Stimulated activated CD8-positive, alpha-beta memory T cell treated with anti-CD3 and anti-CD28 coated beads, Interleukin-12 subunit alpha, Interleukin-12 subunit beta, amount 100 ng/mL, for 24 hours (primary cell): ENCODE results near the gene ARMC9.

ENCODE experiments used
- DNase-seq: peaks from one replicate; pipeline ENCODE4 v3.0.0-alpha.2; 2020; ENCODE audit errors: extremely low read depth

ARMC9 gene

DNA sequence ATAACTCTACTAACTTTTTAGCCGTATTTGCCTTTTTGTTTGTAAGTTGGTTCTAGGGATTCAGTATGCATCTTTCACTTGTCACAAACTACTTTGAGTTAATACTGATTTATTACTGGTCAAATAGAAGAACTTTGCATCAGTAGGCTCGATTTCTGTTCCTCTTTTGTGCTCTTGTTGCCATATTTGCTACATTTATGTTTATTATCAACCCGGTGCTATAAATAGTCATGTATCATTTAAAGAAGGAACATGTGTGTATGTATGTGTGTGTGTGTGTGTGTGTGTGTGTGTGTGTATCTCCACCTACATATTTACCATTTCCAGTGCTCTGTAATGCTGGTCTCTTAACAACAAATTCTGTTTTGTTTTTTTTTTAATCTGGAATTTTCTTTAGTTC is 117.5 kb downstream of the ARMC9 start:
- DNase-seq, result no peak

DNA sequence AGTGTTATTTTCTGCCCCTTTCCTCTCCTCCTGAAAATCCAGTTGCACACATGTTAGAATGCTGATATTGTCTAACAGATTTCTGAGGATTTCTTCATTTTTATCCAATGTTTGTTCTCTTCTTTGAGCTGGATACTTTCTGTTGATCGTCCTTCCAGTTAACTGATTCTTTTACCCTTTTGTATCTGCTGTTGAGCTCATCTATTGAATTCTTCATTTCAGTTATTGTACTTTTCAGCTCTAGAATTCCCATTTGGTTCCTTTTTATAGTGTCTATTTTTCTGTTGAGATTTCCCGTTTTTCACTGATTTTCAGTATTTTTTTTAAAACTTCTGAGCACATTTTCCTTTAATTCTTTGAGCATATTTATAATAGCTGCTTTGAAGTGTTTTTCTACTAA is 119.1 kb downstream of the ARMC9 start:
- DNase-seq, result no peak

DNA sequence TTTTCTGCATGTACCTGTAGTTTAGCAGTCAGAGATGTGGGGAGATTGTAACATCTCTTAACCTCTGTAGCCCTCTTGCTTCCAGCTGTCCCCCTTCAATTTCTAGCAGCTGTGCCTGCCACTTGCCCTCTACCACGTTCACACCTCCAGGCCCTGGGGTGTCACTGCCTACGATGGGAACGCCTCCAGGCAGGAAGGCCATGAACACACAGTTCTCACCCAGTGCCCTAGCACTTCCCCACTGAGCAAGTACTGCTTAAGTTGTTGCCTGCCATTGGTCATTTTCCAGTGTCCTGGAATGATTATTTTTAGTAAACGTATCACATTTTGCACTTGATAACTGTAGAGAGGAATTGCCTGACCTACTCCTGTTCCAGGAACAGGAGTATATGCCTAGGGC is 120.0 kb downstream of the ARMC9 start:
- no peak for DNase-seq

DNA sequence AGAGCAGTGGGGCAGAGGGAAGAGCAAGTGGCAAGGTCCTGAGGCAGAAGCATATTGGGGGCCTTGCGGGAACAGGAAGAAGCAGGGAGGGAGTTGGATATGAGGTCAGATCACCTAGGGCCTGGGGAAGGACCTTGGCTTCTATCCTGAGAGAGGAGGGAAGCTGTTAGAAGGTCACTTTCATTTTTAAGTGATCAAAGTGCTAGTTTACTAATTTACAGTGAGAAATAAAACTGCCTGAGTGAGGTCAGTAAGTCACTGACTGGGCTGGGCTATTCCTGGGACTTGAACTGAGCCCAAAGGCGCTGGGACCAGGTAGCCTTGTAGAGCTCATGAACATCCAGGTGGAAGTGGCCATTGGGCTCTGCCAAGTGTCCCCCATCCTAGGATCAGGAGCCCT is 120.5 kb downstream of the ARMC9 start:
- no peak for DNase-seq

DNA sequence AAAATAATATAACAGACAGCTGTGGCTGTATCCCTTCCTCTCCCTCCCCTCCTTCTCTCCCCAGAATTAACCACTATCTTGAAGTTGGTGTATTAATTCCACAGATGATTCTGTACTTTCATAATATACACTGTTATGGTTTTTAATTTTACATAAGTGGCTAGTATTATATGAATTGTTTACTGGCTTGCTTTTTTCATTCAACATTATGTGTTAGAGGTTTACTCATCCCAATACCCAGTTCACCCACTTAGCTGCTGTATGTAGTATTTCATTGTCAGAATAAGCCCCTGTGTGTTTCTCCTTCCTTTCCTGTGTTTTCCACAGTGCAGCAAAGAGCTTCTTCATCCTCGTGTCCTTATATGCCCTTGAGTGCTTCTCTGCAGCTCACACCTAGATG is 121.4 kb downstream of the ARMC9 start:
- DNase-seq, result no peak

DNA sequence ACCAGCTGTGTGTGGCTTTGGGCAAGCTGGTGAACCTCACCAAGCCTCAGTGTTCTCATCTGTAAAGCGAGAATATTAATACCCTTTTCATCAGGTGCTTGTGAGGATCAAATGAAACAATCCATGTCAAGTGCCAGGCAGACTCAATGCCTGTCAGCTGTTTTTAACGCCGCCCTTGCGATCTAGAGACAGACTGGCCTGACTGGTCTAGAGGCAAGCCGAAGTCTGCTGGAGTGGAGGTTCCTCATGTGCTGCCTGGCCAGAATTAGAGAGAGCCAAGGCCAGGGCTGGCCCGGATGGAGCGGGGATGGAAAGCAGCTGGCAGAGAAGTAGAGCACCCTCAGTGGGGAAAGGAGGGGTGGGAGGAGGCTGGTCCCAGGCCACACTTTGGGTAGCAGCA is 122.6 kb downstream of the ARMC9 start:
- no peak for DNase-seq

DNA sequence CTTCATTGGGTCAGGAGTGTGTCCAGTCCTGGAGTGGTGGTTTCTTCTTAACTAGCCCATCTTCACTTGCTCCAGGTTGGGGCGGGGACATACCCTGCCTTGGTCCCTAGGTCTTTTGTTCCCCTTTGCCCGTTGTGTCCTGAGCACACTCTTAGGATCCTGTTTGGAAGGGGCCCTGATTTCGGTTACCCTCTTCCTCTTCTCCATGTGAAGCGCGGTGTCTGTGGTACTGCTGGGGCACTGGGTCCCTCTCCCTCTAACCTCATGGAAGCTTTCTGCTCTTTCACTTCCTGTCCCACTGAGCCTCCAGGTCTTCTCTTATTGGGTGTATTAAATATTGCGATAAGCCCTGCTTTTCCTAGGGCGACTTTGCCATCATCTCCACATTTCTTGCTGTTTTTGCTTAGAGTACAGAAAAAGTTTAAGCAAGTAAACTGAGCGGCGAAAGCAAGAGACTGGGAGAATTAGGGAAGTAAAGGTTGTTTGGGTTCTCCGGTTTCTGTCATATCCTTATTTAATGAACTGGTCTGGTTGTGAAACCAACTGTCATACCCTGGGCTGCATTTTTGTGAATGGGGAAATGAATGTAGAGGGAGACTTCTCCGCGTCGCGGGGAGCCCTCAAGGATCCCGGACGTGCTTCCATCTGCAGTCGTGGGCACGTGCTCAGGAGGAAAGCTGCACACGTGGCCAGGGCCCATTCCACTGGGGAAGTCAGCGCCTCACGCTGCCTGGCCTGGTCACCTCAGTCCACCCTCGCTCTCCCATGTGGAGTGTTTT is 123.3 kb downstream of the ARMC9 start:
- DNase-seq, result no peak

DNA sequence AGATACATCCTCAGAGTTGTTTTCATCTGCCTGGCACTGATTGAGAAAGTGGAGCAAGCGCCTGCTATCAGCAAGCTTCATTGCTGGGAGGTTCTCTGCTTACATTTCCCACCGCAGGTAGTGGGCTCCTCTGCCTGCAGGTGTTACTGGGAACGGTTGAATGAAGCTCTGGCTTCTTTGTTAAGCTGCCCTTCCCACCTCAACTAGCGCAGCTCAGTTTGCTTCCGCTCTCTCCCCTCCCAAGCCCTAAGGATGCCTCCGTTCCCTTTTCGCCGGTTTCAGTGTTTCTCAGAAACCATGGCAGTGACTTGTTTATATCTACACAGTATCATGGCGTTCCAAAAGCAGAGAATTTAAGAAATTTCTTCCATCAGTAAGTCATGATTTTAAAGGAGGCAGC is 124.9 kb downstream of the ARMC9 start:
- DNase-seq, result no peak

DNA sequence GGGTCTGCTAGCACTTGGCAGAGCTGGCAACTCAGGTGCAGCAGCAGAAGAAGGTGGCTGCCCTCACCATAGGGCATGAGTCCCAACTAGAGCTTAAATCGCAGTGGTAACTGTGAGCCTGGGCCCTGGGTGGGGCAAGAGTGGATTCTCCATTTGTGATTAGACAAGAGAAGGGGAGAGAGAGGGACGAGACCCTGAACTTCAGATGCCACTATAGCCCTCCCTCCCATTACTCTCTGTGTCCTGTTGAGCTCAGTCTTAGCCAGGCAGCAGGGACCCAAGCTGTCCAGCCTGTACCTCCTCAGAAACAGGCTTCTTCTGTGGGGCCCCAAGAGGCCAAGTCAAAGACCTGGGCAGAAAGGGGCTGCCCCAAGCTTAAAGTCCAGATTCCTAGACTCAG is 127.4 kb downstream of the ARMC9 start:
- no peak for DNase-seq

DNA sequence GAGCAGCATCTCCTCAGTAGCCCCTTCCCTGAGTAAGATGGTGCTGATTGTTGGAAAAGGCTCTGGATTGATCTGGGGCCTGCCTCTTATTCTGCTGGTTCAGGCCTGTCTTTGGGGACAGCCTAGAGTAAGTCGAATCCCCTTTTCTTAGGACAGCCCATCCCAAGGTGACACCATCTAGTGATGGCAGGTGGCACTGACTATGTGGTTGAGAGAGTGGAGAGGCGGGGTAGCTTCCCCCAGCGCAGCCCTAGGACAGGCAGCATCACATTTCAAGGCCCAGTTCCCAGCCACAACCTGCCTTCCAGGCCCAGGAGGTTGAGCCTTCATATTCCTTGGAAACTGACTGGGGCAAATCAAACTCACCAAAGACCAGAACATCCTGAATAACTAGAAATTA is 128.0 kb downstream of the ARMC9 start:
- DNase-seq, result no peak

DNA sequence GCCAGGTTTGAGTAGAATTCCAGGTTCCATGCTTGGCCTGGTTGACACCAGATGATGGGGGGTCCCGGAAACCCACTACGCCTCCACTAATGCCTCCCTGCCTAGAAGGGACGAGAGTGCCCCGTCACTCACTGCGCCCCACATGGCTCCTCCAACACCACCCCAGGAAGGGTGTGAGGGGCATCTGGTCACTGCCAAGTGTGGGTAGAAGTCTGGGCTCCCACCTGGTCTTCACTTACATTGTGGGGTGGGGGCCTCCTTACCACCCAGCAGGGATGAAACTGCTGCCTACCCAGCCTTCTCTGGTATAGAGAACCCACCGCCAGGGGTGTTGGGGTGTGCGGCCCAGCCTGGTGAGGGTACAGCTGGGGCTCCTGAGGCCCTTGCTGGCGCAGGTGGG is 131.9 kb downstream of the ARMC9 start:
- no peak for DNase-seq

DNA sequence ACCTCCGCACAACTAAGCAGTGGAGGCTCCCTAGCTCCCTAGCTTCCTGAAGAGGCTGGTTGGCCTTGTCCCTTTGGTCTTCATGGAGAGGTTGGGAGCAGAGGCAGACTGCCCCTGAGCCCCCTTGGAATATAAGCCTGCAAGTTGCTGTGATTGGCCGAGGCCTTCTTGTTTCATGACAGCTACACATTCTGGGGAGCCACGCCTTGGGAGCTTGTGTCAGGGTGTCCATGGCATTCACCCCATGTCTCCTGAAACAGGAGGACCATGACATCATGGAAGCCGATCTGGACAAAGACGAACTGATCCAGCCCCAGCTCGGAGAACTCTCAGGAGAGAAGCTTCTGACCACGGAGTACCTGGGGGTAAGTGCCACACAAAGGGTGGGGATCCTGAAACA is 133.1 kb downstream of the ARMC9 start:
- no peak for DNase-seq

DNA sequence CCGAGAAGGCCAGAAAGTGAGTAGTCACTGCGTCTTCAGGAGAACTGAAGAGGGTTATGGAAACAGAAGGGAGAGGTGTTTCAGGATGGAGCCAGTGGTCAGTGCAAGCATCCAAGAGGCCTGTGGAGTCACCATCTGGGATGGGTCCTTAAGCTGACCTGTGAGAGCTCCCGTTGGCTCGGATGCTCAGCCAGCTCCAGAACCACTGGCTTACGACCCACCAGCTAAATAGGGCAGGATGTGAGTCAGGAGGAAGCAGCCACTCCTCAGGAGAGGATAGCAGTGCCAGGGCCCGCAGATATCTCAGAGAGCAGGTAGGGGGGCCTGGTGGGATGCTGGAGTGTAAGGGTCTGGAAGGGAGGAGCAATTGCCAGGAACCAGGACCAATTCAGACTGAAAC is 134.0 kb downstream of the ARMC9 start:
- no peak for DNase-seq

DNA sequence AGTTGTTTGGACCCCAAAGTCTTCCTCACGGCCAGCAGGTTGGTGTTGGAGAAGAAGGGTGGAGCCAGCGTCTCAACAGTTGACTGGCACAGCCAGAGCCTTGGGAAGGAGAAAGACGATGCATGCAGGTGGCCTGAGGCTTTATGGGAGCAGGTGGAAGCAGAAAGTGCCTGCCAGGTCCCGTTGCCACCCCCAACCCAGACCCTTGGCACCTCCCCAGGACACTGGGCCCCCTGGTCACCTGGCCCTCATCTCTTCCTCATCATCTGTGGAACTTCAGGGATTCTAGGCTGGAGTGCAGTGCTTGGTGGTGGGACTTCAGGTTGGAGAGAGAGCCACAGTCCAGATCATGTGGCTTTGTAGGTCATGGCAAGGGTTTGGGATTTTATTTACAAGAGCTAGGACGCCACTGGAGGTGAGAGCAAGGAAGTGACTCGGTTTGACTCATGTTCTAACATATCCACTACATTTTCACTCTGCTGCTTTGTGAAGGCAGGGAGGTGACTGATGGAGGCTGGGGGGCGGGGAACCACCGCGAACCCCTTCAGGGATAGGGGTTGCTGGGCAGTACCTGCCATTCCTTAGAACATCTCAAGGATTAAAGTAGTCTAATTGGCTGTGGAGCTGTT is 134.6 kb downstream of the ARMC9 start:
- DNase-seq, result no peak

DNA sequence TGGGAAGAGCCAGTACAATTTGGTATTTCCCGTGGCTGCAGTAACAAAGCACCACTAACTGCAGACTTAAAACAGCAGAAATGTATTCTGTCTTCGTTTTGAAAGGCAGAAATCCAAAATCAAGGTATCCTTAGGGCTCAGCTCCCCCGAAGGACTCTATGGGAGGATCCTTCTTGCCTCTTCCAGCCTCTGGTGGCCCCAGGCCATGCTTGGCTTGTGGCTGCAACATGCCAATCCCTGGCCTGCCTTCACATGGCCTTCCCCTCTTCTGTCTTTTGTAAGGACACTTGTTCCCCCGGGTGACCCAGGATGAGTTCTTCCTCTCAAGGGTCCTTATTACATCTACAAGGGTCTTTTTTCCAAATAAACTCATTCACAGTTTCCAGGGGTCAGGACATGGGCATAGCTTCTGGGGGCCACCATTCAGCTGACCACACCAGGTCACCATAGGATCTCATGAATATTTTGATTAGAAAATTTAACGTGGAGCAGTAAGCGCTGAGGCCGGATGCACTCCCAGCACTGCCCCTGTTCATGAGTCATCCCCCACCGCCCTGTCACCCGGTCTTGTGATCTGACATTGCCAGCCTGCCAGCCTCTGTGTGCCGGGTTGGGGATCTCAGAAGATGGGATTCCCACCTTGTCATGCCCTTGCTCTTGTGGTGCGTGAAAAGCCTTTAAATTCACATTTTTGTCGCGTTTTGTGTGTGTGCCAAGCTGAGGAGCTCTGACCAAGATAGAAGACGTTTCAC is 135.9 kb downstream of the ARMC9 start:
- no peak for DNase-seq

DNA sequence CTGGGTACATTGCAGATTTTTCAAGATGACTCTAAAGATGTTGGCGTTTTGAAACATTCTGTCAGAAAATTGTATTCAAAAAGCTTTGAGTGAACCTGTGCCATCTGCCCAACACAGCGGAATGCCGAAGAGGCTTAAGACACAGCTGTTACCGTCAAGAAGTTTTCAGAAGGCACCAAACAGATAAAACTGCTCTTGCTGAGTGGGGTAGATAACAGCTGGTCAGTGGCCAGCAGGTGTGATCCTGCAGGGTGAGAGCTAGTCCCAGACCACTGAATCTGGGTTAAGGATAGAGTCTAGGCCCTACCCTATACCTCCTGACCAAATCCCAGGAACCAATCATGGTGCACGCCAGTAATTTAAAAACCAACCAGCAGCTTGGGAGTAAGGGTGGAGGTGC is 136.6 kb downstream of the ARMC9 start:
- no peak for DNase-seq

DNA sequence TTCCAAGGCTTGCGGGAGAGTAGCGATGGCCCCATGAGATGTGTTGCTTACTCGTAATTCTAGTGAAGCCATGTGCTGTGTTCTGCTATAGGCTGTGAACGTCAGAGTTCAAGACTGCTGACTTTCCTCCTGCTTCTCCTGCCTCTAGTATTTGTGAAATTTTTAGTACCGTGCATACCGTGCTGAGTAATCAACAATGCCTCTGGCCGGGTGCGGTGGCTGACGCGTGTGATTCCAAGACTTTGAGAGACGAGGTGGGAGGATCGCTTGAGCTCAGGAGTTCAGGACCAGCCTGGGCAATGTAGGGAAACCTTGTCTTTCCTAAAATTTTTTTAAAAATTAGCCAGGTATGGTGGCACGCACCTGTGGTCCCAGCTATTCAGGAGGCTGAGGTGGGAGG is 137.2 kb downstream of the ARMC9 start:
- no peak for DNase-seq

DNA sequence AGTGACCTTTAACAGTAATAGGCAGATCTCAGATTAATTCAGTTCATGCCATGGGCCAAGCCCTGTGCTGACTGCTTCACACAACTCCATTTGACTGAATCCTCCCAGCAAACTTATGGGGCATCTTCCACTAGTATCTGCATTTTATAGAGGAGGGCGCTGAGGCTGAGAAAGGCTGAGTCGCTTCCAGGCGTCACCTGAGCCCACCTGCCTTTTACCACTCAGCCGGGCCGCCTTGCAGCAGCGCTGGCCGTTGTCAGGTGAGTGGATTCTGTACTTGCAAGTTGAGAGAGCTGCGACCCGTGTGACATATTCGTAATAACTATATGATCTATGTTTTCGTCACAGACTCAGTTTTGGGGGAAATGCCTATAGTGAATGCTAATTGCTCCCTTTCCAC is 137.8 kb downstream of the ARMC9 start:
- DNase-seq, result no peak

DNA sequence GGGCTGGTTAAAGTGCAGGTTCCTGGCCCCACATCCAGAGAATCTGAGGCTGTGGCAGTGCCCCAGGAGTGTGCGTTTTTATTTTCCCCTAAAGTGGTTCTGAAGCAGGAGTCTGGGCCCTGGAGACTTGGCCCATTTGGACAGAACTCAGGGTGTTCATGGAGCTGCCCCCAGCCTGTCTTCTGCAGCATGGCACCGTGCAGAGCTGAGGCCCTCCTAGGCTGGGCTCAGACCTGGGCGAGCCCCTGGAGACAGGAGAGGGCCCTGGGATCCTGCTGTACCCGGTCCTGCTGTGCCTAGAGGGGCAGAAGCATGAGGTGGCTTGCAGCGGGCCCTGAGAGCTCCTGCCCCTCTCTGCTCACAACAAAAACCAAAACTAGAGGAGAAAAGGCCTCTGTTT is 138.3 kb downstream of the ARMC9 start:
- DNase-seq, result no peak

DNA sequence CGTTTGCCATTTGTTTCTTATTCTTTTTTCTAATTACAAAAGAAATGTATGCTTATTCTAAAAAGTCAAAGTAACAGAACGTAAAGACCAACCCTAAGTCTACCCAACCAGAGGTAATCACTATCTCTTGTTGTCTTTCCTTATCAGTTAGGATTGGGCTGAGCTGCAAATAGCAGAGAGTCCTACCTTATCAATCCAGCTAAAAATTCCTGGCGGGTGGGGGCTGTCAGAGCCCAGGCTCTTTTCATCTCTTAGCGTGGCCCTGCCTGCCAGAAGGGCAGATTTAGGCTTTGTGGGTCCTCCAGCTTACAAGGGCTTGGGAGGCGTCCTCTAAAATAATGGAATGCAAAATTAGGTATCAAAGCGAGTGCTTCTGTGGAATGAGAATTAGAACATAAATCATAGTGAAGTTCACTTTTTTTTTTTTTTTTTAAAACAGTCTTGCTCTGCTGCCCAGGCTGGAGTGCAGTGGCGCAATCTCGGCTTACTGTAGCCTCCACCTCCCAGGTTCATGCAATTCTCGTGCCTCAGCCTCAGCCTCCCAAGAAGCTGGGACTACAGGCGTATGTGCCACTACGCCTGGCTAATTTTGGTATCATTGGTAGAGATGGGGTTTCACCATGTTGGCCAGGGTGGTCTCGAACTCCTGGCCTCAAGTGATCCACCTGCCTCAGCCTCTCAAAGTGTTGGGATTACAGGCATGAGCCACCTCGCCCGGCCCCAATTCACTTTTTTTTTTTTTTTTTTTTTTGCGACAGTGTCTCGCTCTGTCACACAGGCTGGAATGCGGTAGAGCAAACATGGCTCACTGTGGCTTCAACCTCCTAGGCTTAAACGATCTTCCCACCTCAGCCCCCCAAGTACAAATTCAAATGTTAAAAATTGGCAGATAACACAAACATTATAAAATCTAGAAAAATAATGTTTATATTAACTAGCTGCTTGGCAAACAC is 139.7 kb downstream of the ARMC9 start:
- no peak for DNase-seq

DNA sequence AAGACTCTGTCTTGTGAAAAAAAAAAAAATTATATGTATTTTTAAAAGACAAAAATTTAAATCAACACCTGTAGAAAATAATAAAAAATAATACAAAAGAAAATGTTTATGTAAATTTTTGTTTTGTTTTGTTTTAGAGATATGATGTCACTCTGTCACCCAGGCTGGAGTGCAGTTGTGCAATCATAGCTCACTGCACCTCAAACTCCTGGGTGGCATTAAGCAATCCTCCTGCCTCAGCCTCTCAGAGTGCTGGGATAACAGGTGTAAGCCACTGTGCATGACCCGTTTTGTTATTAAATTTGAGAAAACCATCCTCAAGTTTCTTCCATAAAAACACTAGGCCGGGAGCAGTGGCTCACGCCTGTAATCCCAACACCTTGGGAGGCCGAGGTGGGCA is 140.9 kb downstream of the ARMC9 start:
- no peak for DNase-seq

DNA sequence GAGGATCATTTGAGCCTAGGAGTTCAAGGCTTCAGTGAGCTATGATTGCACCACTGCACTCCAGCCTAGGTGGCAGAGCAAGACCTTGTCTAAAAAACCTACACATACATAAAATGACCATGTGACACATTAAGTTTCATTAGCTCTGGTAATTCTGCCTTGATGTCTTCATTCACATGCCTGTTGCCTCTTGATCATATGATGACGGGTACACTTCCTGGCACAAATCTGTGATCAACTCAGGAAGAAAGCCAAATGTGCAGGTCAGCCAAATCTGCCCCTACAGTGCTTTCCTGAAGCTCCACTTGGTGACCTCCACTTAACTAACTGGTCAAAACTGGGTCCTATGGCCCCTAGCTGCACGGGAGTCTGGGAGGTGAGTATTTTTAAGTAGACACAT is 142.7 kb downstream of the ARMC9 start:
- no peak for DNase-seq
